PC-3 (cell line): ENCODE measurements around the gene CHEK1.
"Not testable (repeated sequence)": the region's sequence is repeated elsewhere in the genome, so short reads cannot be mapped to it uniquely, and the experiment has no call there.

Source experiments
- EZH2 ChIP-seq: fragments of 300-600 bp; sonication (generic); IDR thresholded peaks from one replicate; pipeline ENCODE4 v1.6.1; 2017; ENCODE audit warnings: antibody characterized with exemption, mild to moderate bottlenecking, low read length; ENCODE audit not compliant: unreplicated experiment
- EZH2phosphoT487 ChIP-seq: fragments of 300-600 bp; sonication (generic); IDR thresholded peaks from 2 replicates; pipeline ENCODE4 v1.6.1; 2018; ENCODE audit warnings: mild to moderate bottlenecking, antibody characterized with exemption, low read length, borderline replicate concordance
- TF ChIP-seq, protein P1 (sequence below): fragments of 300-600 bp; sonication (generic); conservative IDR thresholded peaks from 2 replicates; pipeline ENCODE4 v1.5.1; 2017; ENCODE audit warnings: antibody characterized with exemption, low read depth, mild to moderate bottlenecking, low read length

DNA sequence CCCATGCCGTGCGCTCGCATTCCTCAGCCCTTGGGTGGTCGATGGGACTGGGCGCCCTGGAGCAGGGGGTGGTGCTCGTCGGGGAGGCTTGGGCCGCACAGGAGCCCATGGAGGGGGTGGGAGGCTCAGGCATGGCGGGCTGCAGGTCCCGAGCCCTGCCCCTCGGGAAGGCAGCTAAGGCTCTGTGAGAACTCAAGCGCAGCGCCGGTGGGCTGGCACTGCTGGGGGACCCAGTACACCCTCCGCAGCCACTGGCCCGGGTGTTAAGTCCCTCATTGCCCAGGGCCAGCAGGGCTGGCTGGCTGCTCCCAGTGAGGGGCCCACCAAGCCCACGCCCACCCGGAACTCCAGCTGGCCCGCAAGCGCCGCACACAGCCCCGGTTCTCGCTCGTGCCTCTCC lies 79.7 kb downstream of the CHEK1 start:
- TF ChIP-seq, protein P1, sequence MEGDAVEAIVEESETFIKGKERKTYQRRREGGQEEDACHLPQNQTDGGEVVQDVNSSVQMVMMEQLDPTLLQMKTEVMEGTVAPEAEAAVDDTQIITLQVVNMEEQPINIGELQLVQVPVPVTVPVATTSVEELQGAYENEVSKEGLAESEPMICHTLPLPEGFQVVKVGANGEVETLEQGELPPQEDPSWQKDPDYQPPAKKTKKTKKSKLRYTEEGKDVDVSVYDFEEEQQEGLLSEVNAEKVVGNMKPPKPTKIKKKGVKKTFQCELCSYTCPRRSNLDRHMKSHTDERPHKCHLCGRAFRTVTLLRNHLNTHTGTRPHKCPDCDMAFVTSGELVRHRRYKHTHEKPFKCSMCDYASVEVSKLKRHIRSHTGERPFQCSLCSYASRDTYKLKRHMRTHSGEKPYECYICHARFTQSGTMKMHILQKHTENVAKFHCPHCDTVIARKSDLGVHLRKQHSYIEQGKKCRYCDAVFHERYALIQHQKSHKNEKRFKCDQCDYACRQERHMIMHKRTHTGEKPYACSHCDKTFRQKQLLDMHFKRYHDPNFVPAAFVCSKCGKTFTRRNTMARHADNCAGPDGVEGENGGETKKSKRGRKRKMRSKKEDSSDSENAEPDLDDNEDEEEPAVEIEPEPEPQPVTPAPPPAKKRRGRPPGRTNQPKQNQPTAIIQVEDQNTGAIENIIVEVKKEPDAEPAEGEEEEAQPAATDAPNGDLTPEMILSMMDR = not testable (repeated sequence)
- TF ChIP-seq EZH2, EZH2phosphoT487: not testable (repeated sequence)
